ENCODE data around the gene SH3BP4.

DNA sequence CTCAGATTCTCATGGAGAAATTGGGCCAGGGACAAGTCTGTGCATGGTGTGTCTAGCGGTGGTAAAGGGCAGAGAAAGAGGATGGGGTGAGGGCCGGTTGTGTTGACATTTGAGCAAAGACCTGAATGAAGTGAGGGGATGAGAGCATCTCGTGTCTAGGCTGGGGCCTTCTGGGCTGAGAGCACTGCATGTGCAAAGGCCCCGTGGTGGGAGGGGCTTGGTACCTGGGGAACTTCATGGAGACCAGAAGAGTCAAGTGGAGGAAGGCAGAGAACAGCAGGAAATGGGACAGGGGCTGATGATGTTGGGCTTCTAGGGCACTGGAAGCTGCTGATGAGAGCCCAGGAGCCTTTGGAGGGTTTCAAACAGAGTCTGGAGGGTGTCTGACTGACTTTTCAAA lies 76.8 kb downstream of the SH3BP4 start:
- no peak for TF ChIP-seq TAF1 (IDR thresholded peaks at IDR 0.05; ENCODE audit: low read depth, low read length)
- no peak for TF ChIP-seq POLR2A (IDR thresholded peaks at IDR 0.05; ENCODE audit: low read depth, low read length)
- no peak for TF ChIP-seq POLR2AphosphoS5 (IDR thresholded peaks at IDR 0.05; ENCODE audit: low read depth, low read length)
- no peak for TF ChIP-seq POU2F2 (IDR thresholded peaks at IDR 0.05; ENCODE audit: low read depth, low read length)
